Activated naive CD8-positive, alpha-beta T cell treated with anti-CD3 and anti-CD28 coated beads, Interleukin-2, amount 50 U/mL, for 24 hours (primary cell): Measurements from ENCODE around the gene ECT2L.

Experiments used
- ATAC-seq: fragments of 150-1000 bp; cut with Tn5 transposase; one replicate; pipeline ENCODE4 v1.10.0; 2021
- DNase-seq: peaks from one replicate; pipeline ENCODE4 v3.0.0; 2021
- H3K27ac Mint-ChIP-seq: one replicate; pipeline ENCODE4 v1.8.0; 2021; ENCODE audit warnings: mild to moderate bottlenecking, mixed read lengths
- H3K27me3 Mint-ChIP-seq: one replicate; pipeline ENCODE4 v1.8.0; 2021; ENCODE audit warnings: mixed read lengths
- H3K36me3 Mint-ChIP-seq: one replicate; pipeline ENCODE4 v1.8.0; 2021; ENCODE audit warnings: low read depth, mixed read lengths
- H3K4me1 Mint-ChIP-seq: one replicate; pipeline ENCODE4 v1.8.0; 2021; ENCODE audit warnings: mixed read lengths
- H3K4me3 Mint-ChIP-seq: one replicate; pipeline ENCODE4 v1.8.0; 2021; ENCODE audit warnings: mild to moderate bottlenecking, moderate library complexity, mixed read lengths
- H3K9me3 Mint-ChIP-seq: one replicate; pipeline ENCODE4 v1.8.0; 2021; ENCODE audit warnings: mixed read lengths

Gene ECT2L, protein sequence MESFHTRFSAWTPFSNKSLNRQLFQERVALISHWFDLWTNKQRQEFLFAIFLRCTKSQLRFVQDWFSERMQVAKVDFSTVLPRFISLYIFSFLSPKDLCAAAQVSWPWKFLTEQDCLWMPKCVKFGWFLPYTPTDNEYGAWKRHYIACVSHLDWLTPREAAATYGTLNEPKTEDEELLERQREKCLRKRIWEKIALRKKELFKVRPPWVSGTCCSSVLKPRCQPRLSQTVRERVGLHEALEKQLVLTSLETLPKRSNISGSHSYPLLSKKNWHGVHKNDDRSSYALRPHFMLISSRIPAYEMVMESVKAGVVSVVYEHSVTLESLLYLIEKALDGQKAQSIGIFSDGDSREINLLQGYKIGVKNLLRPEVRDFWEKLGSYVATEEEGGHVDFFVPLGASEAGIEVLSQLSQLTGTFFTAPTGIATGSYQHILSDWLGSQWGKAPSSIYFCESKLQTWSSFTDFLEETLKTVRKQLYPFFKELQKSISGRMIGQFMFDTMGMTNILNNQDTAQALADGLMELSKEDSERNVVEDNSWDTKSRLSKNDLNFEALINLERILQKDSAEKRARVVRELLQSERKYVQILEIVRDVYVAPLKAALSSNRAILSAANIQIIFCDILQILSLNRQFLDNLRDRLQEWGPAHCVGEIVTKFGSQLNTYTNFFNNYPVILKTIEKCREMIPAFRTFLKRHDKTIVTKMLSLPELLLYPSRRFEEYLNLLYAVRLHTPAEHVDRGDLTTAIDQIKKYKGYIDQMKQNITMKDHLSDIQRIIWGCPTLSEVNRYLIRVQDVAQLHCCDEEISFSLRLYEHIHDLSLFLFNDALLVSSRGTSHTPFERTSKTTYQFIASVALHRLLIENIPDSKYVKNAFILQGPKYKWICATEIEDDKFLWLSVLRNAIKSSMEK

DNA sequence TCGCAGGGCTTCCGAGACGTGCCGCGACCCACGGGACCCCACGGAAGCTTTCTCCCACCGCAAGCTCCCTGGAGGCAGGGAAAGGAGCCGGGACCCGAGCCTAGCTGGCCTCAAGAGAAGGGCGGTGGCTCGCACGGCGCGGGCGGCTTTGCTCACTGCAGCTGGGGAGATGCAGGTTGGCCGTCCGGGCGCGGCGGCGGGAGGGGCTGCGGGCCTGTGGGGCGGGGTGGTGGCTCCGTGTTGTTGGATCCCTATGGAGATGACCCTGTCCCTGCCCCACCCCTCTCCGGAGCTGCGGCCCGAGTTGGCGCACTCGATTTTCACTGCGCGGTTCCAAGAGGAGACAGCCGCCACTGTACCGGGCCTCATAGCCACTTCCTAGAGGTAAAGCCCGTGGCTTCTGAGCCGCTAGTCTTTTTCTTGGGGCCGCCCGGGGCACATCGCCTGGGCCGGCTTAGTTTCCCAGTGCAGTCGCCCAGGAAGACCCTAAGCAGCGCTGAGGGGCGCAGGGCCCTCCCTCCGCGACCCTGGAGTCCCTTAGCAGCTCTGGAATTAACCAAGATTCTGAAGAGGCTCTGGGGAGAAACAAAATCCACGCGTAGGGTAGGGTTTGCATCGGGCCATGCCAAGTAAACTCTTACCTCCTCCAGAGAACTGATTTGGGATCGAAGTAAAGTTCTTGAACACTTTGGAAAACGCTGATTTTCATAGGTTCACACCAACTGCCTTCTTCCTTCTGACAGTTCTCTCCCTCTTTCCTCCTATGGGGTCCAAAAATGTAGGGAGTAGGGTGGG is at the start of gene ECT2L:
Gene ECT2L, plus strand, starts transcription at position 279 of the 795 bp plus-strand sequence. CDS start 17,188 bp downstream, outside the sequence.
- Mint-ChIP-seq H3K27ac (no peak within 1 kb of the TSS), H3K27me3 (peaks cover 18% of the 10 kb centered on the region), H3K4me1 (peaks cover 11% of the 10 kb centered on the region), H3K9me3 (no peaks in the 10 kb centered on the region), H3K4me3 (no peak within 1 kb of the TSS), H3K36me3 (peaks cover 17% of the 10 kb centered on the region)
- DNase-seq (no peak), ATAC-seq (peak; percentile 43)

DNA sequence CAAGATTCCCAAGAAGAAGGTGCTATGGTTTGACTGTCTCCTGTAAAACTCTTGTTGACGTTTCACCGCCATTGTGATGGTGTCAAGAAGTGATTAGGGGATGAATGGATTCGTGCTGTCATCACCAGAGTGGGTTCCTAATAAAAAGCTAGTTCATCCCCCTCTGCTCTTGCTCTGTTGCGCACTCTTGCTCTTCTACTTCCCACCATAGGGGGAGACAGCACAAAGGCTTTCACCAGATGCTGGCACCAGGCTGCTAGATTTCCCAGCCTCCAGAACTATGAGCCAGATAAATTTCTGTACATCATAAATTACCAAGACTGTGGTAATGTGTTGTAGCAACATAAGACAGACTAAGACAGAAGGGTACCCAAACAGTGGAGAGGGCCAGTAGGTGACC is 43.9 kb upstream of the ECT2L start:
- no peak overlapping the region for H3K4me3 Mint-ChIP-seq
- H3K27ac Mint-ChIP-seq: no peak overlapping the region
- DNase-seq: no peak
- no peaks in the 10 kb centered on the region for H3K36me3 Mint-ChIP-seq
- no peaks in the 10 kb centered on the region for H3K27me3 Mint-ChIP-seq
- H3K9me3 Mint-ChIP-seq: no peaks in the 10 kb centered on the region
- no peak for ATAC-seq
- H3K4me1 Mint-ChIP-seq: no peaks in the 10 kb centered on the region

DNA sequence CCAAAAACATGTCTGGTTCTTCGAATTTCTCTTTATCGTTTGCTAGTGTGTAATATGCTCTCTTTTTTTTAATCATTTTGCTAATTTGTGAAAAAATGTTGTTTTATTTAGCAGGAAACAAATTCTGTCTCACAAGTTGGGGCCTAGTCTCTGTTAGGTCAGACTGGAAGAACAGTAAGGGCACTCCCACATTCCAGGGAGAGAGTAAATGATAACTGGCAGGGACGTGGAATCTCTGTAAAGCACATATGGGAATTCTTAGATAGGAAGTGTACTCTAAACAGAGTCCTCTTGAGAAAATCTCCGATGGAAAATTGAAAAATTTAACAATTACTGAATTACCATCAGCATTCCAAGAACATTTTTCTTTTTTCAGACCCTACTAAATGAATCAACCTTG is 38.8 kb upstream of the ECT2L start:
- Mint-ChIP-seq H3K4me3 (no peak overlapping the region), H3K36me3 (no peaks in the 10 kb centered on the region), H3K9me3 (no peaks in the 10 kb centered on the region), H3K4me1 (no peaks in the 10 kb centered on the region), H3K27ac (no peak overlapping the region), H3K27me3 (no peaks in the 10 kb centered on the region)
- ATAC-seq: no peak
- DNase-seq: no peak

DNA sequence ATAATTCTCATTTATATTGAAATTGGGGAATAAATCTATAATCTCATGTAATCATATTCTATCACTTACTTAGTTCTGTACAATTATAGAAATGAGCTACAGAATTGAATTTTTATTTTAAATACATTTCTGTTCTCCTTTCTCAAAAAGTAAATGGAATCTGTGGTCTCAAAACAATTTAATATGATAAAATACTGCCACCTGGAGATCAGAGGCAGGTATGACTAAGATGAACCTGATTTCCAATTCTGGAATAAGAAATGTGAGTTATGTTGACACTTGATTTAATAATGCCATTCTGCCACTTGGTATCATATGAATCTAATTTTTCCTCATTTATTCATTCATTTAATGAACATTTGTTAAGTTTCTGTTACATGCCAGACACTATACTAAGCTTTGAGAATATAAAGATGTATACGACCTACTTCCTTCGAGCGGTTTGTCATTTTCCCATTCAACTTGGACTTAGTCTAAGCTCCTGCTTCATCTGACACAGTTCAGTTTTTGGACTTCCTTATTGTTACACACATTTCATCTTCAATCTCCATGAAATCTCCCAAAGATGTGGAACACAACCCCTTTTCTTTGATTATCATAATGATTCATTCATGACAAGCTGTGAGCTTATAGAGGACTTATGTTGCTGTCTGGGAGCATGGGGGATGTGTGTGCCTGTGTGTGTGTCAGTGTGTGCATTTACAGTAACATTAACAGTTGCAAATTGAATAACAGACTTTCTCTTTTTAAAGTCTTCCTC is 29.8 kb upstream of the ECT2L start:
- ATAC-seq (no peak), DNase-seq (no peak)
- peaks cover 2% of the 10 kb centered on the region for H3K27me3 Mint-ChIP-seq
- no peaks in the 10 kb centered on the region for H3K36me3 Mint-ChIP-seq
- no peak overlapping the region for H3K27ac Mint-ChIP-seq
- H3K4me1 Mint-ChIP-seq: peaks cover 17% of the 10 kb centered on the region
- H3K9me3 Mint-ChIP-seq: no peaks in the 10 kb centered on the region
- H3K4me3 Mint-ChIP-seq: no peak overlapping the region

DNA sequence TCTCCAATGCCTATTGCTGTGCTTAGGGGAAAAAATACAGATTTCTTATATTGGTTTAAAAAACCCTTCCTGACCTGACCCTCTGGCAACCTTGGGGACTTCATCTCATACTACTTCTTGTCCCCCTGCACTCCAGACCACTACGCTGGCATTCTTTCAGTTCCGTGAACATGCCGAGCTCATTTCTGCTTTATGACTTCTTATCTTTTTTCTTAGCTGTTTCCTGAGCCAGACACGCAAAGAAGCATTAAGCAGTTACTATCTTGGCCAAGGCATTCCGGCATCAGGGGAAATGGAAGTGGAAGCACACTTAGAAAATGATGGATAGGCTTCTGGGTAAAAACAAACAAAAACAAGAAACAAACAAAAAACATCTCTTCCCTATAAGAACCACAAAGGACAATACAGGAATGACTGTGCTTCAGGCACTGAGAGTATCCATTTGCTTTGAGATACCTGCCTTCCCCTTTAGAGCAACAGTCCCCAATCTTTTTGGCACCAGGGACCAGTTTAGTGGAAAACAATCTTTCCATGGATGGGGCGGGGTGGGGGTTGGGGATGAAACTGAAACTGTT is 26.7 kb upstream of the ECT2L start:
- H3K4me3 Mint-ChIP-seq: no peak overlapping the region

DNA sequence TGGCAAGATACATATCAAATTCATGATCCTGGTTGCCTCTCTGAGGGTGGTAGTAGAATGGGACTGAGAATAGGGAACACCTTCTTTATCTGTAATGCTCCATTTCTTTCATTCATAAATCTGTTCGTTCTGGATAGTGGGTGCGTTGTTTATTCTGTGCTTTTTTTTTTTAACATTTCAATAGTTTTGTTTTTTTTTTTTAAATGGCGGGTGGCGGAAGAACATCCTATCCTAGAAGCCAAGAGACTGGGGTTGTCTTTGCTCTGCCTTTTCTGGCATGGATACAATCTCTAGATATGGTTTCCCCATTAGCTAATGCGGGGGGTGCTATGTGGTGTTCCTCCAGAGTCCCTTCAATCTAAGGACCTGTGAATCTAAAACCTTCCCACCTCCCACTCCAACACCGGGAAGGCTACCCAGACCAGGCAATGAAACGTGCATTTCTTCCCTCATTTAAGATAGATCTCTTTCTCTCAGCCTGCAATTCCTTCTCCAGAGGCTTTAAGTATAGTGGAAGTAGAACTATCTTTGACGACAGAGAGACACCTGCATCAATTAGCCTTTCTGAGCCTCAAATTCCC is 23.2 kb upstream of the ECT2L start:
- ATAC-seq: no peak
- H3K27me3 Mint-ChIP-seq: no peaks in the 10 kb centered on the region
- H3K4me1 Mint-ChIP-seq: peaks cover 44% of the 10 kb centered on the region
- DNase-seq: no peak
- no peaks in the 10 kb centered on the region for H3K9me3 Mint-ChIP-seq
- peak overlapping the region; percentile 99 for H3K27ac Mint-ChIP-seq
- H3K4me3 Mint-ChIP-seq: peak overlapping the region; percentile 97
- H3K36me3 Mint-ChIP-seq: peaks cover 4% of the 10 kb centered on the region

More for the DNA sequence above, 26.7 kb upstream of the ECT2L start:
- peak overlapping the region; percentile 40 for H3K27ac Mint-ChIP-seq
- H3K27me3 Mint-ChIP-seq: peaks cover 2% of the 10 kb centered on the region
- DNase-seq (no peak), ATAC-seq (no peak)
- H3K9me3 Mint-ChIP-seq: no peaks in the 10 kb centered on the region
- H3K36me3 Mint-ChIP-seq: no peaks in the 10 kb centered on the region
- H3K4me1 Mint-ChIP-seq: peaks cover 36% of the 10 kb centered on the region

DNA sequence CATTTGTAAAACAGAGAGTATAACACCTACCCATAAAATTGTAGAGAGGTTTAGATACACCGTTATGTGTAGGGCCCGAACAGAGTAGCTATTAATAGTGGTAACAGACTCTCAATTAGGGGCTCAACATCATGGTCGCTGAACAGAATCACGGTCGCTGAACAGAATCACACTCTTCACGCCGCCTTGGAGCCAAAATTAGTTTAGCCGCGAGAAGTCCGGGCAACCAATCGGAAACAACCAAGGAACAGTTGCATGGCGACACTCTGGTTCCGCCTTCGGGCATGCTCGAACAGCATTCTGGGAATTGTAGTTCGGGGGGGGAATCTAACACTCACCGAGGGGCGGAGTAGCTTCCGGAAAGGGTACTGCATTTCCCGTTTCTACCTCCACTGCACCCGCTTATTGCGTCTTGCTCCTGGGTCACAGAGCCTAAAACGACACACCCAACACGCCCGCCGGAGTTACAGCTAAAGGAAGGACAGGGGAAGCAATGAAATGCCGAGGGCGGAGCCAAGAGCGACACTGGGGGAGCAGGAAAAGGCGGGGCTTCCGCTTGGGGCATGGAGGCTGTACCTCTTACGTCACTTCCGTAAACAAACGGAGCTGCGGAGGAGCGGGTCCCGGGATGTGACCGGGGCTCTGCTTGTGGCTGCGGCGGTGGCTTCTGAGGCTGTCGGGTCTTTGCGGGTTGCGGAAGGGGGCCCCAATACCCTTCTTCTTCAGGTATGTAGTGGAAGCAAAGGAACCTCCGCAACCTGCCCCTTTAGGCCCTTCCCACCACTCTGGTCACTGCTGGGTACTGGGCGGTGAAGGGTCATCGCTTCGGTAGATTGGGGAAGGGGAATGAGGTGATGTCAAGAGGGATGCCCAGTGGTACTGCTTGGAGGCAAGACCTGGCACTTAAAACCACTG is 22.5 kb upstream of the ECT2L start, which contains the start of gene CCDC28A:
Gene CCDC28A, plus strand, starts transcription at position 593 of the 915 bp plus-strand sequence. CDS start 2,352 bp downstream, outside the sequence.
- Mint-ChIP-seq H3K36me3 (peaks cover 4% of the 10 kb centered on the region), H3K4me1 (peaks cover 41% of the 10 kb centered on the region), H3K9me3 (no peaks in the 10 kb centered on the region), H3K27ac (peak within 1 kb of the TSS; percentile 99), H3K27me3 (no peaks in the 10 kb centered on the region), H3K4me3 (peak within 1 kb of the TSS; percentile 97)
- DNase-seq (peak; percentile 91), ATAC-seq (peak; percentile 87)

DNA sequence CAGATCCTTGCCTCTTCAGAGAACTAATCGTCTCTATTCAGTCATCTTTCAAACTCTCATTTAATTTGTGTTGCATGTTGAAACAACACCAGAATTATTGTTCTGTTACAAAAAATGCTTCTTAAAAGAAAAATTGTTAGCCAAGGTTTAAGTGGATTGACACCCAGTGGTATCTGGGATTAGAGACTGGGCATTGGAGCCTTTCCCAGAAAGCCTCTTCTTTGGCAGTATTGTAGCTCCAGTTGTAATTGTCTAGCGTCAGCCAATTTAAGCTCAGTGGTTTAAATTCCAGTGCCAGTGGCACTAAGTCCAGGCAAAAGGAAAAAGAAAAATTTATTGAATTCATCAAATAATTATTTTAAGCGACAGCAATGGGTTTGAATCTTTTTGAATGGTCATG is 21.5 kb upstream of the ECT2L start:
- no peak for DNase-seq
- Mint-ChIP-seq H3K9me3 (no peaks in the 10 kb centered on the region), H3K27me3 (no peaks in the 10 kb centered on the region), H3K4me1 (peaks cover 32% of the 10 kb centered on the region), H3K4me3 (peak overlapping the region; percentile 97), H3K36me3 (peaks cover 4% of the 10 kb centered on the region), H3K27ac (peak overlapping the region; percentile 99)
- ATAC-seq: no peak

DNA sequence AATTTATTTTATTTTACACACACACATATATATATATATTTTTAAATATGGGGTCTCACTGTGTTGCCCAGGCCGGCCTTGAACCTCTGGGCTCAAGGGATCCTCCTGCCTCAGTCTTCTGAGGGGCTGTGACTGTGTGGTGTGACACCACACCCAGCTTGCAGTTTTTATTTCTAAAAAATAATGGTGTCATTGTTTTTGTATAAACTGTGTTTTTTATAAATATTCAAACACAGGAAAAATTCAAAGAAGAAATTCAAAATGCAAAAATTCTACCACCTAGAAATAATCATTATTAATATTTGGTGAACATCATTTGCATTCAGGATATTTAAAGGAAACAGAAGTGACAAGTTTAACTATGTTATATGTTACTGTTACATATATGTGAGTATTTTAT is 19.2 kb upstream of the ECT2L start:
- no peak for ATAC-seq
- peaks cover 6% of the 10 kb centered on the region for H3K36me3 Mint-ChIP-seq
- no peak overlapping the region for H3K27ac Mint-ChIP-seq
- no peak for DNase-seq
- no peak overlapping the region for H3K4me3 Mint-ChIP-seq
- H3K4me1 Mint-ChIP-seq: peaks cover 27% of the 10 kb centered on the region
- H3K9me3 Mint-ChIP-seq: no peaks in the 10 kb centered on the region
- no peaks in the 10 kb centered on the region for H3K27me3 Mint-ChIP-seq

DNA sequence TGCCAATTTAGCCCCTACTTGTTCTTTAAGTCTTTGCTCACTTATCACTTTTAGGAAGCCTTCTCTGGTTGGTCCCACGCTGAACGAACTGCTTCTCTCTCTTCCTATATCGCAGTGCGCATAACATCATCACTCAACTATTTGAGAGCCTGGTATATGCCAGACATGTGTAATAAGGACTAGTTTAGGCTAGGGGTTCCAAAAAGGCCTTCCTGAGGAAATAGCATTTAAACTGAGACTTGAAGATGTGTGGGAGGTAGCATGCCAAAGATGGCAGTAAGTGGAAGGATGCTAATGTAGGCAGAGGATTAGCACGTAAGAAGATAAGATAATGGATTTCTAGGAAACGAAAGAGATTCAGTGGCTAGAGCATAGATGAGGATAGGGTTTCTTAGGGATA is 17.6 kb upstream of the ECT2L start:
- Mint-ChIP-seq H3K36me3 (peaks cover 10% of the 10 kb centered on the region), H3K27me3 (no peaks in the 10 kb centered on the region), H3K4me3 (no peak overlapping the region), H3K9me3 (no peaks in the 10 kb centered on the region), H3K4me1 (peaks cover 13% of the 10 kb centered on the region), H3K27ac (no peak overlapping the region)
- DNase-seq: no peak
- ATAC-seq: no peak

DNA sequence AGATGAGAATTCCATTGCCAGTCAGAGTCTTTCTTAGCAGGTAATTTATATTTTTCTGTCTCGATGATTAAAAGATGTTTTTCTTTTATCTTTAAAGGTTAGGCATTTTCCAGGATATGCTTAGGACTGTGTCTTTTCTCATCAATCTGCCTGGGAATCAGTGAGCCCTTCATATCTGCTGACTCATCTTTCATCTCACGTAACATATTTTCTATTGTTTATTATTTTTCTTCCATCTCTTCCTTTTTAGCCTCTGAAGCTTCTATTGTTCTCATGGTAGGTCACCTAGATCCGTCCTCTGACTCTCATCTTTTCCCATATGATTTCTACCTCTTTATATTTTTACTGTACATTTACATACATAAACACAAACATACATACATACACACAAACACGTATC is 13.6 kb upstream of the ECT2L start:
- peak overlapping the region; percentile 4 for H3K27ac Mint-ChIP-seq
- H3K36me3 Mint-ChIP-seq: peaks cover 9% of the 10 kb centered on the region
- no peak overlapping the region for H3K4me3 Mint-ChIP-seq
- peaks cover 5% of the 10 kb centered on the region for H3K4me1 Mint-ChIP-seq
- DNase-seq: no peak
- ATAC-seq: no peak
- H3K27me3 Mint-ChIP-seq: no peaks in the 10 kb centered on the region
- no peaks in the 10 kb centered on the region for H3K9me3 Mint-ChIP-seq

DNA sequence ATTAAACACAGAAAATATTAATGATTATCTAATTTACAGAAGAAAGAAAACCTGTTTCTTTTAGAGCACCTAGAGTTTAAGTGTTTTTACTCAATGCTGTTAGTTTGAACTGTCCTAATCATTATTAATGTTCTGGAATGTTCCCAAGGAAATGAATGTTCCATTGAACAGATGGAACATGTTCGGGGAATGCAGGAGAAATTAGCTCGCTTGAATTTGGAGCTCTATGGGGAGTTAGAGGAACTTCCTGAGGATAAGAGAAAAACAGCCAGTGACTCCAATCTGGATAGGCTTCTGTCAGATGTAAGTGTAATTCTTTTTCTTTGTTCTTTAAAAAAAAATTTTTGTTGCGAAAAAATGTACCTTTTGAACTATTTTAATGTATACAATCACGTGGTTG is 10.8 kb upstream of the ECT2L start:
- Mint-ChIP-seq H3K4me3 (no peak overlapping the region), H3K36me3 (peaks cover 10% of the 10 kb centered on the region), H3K27me3 (no peaks in the 10 kb centered on the region), H3K4me1 (peaks cover 6% of the 10 kb centered on the region), H3K27ac (no peak overlapping the region), H3K9me3 (no peaks in the 10 kb centered on the region)
- ATAC-seq (no peak), DNase-seq (no peak)
